ENCODE data around the gene NSUN6.

NSUN6 gene

GRCh38 chr10:18557960-18558359 is 93.4 kb downstream of the NSUN6 start:
- DNase-seq: no peak

GRCh38 chr10:18556522-18557147 is 94.8 kb downstream of the NSUN6 start:
- DNase-seq: no peak

GRCh38 chr10:18554479-18554878 is 96.9 kb downstream of the NSUN6 start:
- no peak for DNase-seq

GRCh38 chr10:18551473-18551872 is 99.9 kb downstream of the NSUN6 start:
- no peak for DNase-seq

- DNase-seq: no peak
Observed at GRCh38 chr10:18549105-18549504, 102.3 kb downstream of the NSUN6 start.

GRCh38 chr10:18545621-18546305 is 105.6 kb downstream of the NSUN6 start:
- no peak for DNase-seq

- DNase-seq: no peak
Observed at GRCh38 chr10:18542832-18543231, 108.6 kb downstream of the NSUN6 start.

GRCh38 chr10:18540195-18540594 is 111.2 kb downstream of the NSUN6 start:
- DNase-seq: no peak

- DNase-seq: no peak
Observed at GRCh38 chr10:18539335-18539734, 112.1 kb downstream of the NSUN6 start.

GRCh38 chr10:18533896-18534295 is 117.5 kb downstream of the NSUN6 start:
- DNase-seq: no peak

GRCh38 chr10:18532881-18533535 is 118.4 kb downstream of the NSUN6 start:
- no peak for DNase-seq

- DNase-seq: no peak
Observed at GRCh38 chr10:18528292-18528691, 123.1 kb downstream of the NSUN6 start.

- DNase-seq: no peak
Observed at GRCh38 chr10:18527687-18528086, 123.7 kb downstream of the NSUN6 start.

- DNase-seq: no peak
Observed at GRCh38 chr10:18523858-18524257, 127.5 kb downstream of the NSUN6 start.

- no peak for DNase-seq
Observed at GRCh38 chr10:18523025-18523424, 128.4 kb downstream of the NSUN6 start.

GRCh38 chr10:18516851-18517250 is 134.5 kb downstream of the NSUN6 start:
- no peak for DNase-seq

GRCh38 chr10:18514537-18514936 is 136.8 kb downstream of the NSUN6 start:
- no peak for DNase-seq

GRCh38 chr10:18508587-18508986 is 142.8 kb downstream of the NSUN6 start:
- DNase-seq: no peak

- DNase-seq: no peak
Observed at GRCh38 chr10:18505456-18506118, 145.8 kb downstream of the NSUN6 start.

GRCh38 chr10:18504161-18504560 is 147.2 kb downstream of the NSUN6 start:
- DNase-seq: no peak

GRCh38 chr10:18501629-18502028 is 149.8 kb downstream of the NSUN6 start:
- DNase-seq: no peak

- DNase-seq: no peak
Observed at GRCh38 chr10:18501198-18501597, 150.2 kb downstream of the NSUN6 start.

GRCh38 chr10:18500576-18500975 is 150.8 kb downstream of the NSUN6 start:
- DNase-seq: no peak

- no peak for DNase-seq
Observed at GRCh38 chr10:18498998-18499397, 152.4 kb downstream of the NSUN6 start.
